ENCODE measurements around the gene RAP2C.
"Not testable (repeated sequence)": the region's sequence is repeated elsewhere in the genome, so short reads cannot be mapped to it uniquely, and the experiment has no call there.

RAP2C gene

DNA sequence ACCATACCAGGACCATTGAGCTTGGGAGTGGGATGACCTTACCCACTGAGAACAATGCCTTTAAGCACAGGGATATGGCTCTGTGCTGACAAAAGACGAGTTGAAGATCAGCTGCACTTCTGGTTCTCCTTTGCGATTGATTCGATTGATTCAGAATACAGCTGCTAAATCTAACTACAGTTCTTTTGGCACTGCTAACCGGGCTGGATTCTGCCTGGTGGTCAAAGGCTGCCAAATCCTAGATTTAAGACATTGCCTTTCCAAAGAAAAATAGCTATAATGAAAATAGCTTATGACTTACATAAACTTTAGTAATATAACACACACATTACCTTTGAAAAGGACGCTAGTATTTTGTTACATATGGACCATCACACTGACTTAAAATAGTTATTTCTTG, 18.3 kb downstream of the RAP2C start:
- no peak for DNase-seq (ENCODE audit: low read depth, low spot score)

DNA sequence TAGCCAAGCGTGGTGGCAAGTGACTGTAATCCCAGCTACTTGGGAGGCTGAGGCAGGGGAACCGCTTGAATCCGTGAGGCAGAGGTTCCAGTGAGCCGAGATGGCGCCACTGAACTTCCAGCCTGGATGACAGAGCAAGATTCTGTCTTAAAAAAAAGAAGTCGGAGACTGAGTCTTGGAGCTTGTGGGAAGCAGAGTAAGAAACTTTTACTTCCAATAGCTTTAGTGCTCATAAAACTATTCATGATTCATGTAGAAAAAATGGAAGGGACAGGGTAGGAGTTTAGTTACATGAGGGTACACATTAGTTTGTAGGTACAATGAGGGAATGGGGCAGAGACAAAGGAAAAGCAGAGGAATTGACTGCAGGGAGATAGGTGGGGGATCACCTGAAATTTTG, 19.3 kb downstream of the RAP2C start:
- no peak for DNase-seq (ENCODE audit: low read depth, low spot score)

DNA sequence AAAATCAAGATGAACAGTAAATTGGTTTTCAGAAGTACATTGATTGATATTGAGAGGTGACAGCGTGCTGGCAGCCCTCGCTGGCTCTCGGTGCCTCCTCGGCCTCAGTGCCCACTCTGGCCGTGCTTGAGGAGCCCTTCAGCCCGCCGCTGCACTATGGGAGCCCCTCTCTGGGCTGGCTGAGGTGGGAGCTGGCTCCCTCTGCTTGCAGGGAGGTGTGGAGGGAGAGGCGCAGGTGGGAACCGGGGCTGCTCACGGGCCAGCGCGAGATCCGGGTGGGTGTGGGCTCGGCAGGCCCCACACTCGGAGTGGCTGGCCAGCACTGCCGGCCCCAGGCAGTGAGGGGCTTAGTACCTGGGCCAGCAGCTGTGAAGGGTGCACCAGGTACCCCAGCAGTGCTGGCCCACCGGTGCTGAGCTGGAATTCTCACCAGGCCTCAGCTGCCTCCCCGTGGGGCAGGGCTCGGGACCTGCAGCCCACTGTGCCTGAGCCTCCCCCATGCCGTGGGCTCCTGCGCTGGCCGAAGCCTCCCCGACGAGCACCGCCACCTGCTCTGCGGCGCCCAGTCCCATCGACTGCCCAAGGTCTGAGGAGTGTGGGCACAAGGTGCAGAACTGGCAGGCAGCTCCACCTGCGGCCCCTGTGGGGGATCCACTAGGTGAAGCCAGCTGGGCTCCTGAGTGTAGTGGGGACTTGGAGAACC, 25.2 kb downstream of the RAP2C start:
- DNase-seq (ENCODE audit: low read depth, low spot score), result no peak

DNA sequence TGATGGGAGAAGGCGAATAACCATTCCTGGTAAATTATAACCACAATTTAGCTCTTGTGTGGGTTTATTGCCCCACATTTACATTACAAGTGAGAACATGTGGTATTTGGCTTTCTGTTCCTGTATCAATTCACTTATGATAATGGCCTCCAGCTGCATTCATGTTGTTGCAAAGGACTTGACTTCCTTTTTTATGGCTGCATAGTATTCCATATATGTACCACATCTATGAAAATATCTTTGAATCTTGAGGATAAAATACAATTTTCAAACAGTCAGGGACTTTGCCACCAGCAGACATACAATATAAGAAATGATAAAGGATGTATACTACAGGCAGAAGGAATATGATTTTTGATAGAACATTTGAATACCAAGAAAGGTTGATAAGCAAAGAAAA, 27.3 kb downstream of the RAP2C start:
- no peak for DNase-seq (ENCODE audit: low read depth, low spot score)

DNA sequence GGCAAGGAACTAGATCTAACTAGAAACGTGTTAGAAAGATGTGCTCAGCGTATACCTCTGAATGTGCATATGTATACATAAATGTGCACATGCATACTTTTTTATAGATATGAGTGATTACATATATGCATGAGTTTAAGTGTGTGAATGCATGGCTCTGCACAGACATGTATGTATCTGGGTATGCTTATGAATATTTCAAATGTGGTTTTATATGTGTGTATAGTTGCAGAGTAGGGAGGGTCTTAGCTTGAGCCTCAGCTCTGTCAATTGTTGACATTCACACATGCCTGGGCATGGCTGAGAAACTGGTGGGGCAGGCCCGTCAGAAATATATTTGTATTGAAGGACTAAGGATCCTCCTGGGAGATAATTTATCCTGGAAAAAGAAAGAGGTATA, 31.1 kb downstream of the RAP2C start:
- no peak for DNase-seq (ENCODE audit: low read depth, low spot score)

DNA sequence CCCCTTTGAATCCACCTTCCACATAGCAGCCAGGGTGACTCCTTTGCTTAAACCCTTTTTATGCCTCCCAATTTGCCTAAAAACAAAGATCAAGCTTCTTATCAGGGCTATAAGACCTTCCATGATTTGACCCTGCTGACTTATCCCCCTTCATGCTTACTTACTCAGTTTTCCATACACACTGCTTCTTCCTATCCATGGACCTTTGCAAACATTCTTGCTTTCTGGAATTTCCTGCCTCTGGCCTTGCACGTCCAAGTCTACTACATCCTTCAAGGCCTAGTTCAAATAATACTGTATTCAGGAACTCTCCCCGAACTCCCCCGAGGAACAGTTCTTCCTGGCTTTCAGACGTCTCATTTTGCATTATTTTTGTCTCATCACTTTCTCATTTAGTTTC, 31.8 kb downstream of the RAP2C start:
- no peak for DNase-seq (ENCODE audit: low read depth, low spot score)

DNA sequence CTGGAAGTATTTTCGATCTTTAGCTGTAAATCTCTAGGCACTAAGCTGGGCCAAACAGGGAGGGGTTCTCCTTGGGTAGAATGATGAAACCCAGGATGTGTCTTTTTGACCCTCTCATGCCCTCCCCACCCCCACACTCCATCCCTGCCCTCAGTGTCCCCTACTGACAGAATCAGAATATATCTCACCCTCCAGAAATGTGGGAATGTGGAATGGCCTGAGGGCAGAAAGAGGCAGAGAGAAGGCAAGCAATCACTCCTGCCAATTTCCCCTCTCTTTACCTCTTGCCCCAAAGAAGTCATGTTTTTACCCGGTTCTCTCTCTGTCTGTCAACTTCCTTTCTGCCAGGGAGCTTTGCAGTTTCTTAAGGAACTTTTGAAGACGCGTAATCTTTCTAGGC, 34.4 kb downstream of the RAP2C start:
- no peak for DNase-seq (ENCODE audit: low read depth, low spot score)

DNA sequence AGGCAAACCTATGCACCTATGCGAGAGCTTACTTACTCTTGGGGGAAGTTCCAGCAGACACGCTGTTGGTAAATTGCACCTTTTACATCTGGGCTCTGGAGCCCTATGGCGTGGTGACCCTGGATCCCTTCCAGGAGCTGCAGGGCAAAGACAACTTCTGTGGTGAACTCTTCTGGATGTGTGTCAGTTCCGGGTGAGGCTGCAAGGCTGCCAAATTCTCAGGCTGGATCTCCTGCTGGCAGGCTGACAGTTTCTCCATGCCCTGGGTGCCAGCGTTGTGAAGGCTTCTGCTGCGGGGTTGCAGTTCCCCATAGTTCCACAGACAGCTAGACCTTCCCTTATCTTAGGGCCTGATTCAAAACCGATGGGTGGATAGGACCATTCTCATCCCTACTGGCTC, 37.9 kb downstream of the RAP2C start:
- DNase-seq (ENCODE audit: low read depth, low spot score), result no peak

DNA sequence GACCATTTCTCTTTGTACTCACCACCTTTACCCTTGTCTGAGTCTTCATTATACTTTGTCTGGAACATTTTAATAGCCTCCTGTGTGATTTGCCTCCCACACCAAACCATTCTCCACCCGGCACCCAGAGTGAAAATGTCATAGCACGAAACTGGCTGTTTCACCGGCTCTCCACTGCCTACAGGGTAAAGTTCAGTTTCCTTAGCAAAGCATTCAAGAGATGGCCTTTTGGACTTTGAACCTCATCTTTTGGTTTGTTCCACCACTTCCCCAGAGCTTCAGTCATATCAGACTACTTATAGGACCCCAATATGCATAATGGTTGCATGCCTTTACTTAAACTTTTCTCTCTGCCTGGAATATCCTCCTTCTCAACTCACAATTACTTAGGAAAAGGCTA, 38.3 kb downstream of the RAP2C start:
- no peak for DNase-seq (ENCODE audit: low read depth, low spot score)

DNA sequence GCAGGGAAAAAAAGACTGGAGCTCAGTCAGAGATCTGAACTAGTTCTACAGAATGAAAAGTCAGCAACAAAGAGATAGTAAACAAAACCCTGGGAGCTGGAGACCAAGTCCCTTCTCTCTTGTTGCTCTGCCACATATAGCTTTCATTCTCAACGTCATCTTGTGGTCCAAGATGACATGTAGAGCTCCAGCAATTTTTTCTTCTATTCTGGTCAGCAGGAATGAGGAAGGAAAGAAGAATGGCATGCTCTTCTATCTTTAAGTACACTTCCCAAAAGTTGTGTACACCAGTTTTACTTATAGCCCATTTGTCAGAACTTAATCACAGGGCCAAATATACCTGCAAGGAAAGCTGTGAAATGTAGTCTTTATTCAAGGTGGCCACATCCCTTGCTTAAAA, 45.6 kb downstream of the RAP2C start:
- no peak for DNase-seq (ENCODE audit: low read depth, low spot score)

DNA sequence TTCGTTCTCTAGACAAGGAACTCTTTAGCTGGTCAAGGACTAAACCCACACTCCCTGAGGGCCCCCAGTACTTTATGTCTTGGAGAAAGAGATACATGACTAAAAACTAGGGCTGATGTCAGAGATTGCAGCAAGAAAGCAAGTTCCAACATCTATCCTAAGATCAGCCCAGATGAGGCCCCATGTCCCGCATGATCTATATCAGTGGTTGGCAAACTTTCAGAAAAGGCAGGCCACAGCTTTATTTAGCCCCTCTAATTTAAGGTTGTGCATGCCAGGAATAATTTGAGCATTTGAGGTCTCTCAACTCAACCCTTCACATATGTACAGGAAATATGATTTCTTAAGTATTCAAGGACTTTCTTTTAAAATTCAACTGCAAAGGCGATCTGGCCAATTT, 47.4 kb downstream of the RAP2C start:
- DNase-seq (ENCODE audit: low read depth, low spot score), result no peak

DNA sequence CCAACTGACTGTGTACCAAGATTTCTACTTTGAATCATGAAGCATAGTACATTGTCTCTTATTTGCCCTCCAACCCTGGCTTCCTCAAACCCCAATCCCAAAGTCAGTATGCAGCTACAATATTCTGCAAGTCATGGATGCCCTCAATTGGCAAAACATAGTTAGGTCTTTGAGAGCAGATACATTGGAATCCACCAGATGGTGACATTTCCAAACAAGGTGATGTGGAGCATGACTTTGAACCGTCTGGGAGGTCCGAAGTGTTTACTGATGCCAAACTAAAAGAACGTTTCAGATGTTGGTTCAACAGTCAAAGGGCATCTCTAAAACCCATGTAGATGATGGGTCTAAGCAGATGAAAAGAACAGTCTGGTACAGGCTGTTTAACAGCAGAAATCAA, 47.8 kb downstream of the RAP2C start:
- DNase-seq (ENCODE audit: low read depth, low spot score), result no peak

DNA sequence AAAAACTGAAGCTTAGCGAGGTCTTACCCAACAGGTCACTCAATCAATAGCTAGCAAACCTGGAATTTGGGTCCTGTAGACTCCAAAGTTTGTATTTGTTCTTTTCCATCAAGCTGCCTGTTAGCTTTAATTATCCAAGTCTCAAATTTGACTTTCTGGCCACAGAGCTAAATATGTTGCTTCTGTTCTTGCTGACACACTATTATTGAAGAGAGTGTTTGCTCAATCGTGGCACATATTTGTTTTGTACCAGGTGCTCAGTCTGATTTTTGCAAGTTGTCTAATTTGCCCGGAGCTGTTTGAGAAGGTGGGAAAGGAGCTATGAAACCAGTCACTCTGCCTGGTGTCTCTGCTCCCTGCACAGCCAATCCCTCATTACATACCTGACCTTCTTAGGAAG, 49.7 kb downstream of the RAP2C start:
- DNase-seq (ENCODE audit: low read depth, low spot score), result no peak

DNA sequence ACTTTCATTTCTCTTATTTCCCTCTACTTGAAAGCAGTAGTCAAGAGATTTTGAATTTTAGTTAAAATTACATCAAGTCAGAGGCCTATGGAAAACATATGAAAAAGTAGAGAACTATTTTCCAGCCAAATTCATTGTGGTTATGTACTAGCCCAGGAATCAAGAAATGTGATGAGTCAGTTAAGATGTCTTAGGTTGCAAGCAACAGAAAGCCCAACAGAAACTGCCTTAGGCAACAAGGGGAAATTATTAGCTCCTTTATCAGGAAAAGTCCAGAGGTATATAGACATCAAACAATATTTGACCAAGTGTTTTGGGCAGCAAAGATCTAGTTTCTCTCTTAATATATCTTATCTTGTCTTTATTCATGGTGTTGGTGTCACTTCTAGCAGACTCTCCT, 53.6 kb downstream of the RAP2C start:
- DNase-seq (ENCODE audit: low read depth, low spot score), result no peak

DNA sequence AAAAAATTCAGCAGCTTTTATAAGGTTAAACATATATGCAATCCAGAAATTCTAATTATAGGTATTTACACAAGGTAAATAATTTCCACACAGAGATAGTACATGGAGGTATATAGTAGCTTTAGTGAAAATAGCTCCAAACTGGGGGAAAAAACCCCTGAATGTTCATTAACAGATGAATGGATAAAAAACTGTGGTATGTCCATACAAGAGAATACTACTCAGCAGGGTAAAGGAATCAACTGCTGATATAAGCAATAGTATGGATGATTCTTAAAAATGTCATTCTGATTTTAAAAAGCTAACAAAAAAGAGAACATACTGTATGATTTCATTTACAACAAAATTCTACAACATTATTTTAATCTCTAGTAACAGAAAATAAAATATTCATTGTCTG, 54.2 kb downstream of the RAP2C start:
- DNase-seq (ENCODE audit: low read depth, low spot score), result no peak

DNA sequence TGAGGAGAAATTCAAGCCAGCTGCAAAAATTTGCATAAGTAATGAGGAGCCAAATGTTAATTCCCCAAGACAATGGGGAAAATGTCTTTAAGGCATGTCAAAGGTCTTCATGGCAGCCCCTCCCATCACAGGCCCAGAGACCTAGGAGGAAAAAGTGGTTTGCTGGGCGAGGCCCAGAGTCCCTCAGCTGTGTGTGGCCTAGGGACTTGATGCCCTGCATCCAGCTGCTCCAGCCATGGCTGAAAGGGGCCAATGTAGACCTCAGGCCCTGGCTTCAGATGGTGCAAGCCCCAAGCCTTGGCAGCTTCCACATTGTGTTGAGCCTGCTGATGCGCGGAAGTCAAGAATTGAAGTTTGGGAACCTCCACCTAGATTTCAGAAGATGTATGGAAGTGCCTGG, 56.2 kb downstream of the RAP2C start:
- not testable (repeated sequence) for DNase-seq (ENCODE audit: low read depth, low spot score)

DNA sequence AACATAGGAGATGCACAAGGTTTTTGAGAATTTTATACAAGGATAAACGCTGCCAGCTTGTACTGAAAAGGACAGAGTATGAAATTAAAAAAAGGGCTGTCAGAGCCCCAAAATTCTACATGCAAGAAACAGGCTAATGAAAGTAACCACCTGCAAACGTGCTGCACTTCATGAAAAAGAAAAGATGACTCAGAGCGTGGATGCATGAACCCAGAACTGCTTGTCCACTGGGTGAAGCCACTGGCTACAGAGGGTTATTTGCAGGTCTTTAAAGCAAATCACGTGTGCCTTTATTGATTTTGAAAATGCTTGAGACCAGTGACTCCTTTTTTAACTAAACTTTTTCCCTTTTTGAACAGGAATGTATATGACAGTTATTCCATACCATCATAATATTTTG, 66.1 kb downstream of the RAP2C start:
- no peak for DNase-seq (ENCODE audit: low read depth, low spot score)
